ENCODE results near the gene MGAM2. TPM values are rescaled to one million over a fixed set of nuclear protein-coding genes. Genes with fewer than 3 reads are reported as not detected.

Gene MGAM2
- total RNA-seq, 6 experiments from 2014 or later = not detected

DNA sequence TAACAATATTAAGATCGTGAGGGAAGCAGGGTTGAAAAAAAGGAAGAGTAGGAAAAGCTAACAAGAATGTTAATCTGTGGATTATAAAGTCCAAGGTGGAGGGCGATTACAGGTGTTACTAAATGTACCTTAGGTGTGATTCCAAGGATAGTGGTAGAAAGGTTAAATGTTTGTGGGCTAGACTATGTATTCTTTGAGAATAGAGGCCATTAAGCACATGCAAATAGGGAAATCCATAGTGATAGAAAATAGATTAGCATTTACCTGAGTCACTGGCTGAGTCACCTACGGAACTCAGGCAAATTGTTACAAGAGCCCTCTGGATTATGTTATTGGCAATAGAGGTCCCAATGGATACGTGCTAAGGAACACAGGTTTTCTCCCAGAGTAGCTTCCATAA, 9.0 kb downstream of the MGAM2 start:
- H3K4me3 Mint-ChIP-seq = no peak overlapping the region
- no peak overlapping the region for H3K27ac Mint-ChIP-seq

DNA sequence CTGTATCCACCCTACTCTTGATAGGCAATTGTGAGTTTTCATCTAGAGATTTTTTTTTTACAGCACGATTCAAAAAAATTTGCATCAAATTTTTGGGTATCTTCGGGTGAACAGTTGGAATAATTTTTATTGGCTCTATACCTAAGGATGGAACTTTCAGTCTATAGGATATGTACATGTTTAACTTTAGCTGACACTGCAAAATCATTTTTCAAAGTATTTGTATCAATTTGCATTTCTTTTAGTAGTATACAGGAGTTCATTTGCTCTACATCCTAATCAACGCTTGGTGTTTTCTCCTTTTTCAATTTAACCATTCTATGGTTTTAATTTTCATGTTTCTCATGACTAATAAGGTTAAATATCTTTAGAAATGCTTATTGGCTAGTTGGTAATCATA, 11.7 kb downstream of the MGAM2 start:
- H3K36me3 Mint-ChIP-seq (ENCODE audit: low read depth) = no peaks in the 10 kb centered on the region
- H3K4me3 Mint-ChIP-seq = no peak overlapping the region
- H3K9me3 Mint-ChIP-seq = peaks cover 29% of the 10 kb centered on the region
- H3K27ac Mint-ChIP-seq = no peak overlapping the region
- DNase-seq = no peak
- no peaks in the 10 kb centered on the region for H3K4me1 Mint-ChIP-seq (ENCODE audit: low read depth)
- TF ChIP-seq, protein P1, sequence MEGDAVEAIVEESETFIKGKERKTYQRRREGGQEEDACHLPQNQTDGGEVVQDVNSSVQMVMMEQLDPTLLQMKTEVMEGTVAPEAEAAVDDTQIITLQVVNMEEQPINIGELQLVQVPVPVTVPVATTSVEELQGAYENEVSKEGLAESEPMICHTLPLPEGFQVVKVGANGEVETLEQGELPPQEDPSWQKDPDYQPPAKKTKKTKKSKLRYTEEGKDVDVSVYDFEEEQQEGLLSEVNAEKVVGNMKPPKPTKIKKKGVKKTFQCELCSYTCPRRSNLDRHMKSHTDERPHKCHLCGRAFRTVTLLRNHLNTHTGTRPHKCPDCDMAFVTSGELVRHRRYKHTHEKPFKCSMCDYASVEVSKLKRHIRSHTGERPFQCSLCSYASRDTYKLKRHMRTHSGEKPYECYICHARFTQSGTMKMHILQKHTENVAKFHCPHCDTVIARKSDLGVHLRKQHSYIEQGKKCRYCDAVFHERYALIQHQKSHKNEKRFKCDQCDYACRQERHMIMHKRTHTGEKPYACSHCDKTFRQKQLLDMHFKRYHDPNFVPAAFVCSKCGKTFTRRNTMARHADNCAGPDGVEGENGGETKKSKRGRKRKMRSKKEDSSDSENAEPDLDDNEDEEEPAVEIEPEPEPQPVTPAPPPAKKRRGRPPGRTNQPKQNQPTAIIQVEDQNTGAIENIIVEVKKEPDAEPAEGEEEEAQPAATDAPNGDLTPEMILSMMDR (IDR thresholded peaks at IDR 0.05) = no peak
- H3K27me3 Mint-ChIP-seq (ENCODE audit: insufficient read depth) = no peaks in the 10 kb centered on the region

More for the DNA sequence above, 9.0 kb downstream of the MGAM2 start:
- DNase-seq = no peak
- TF ChIP-seq, protein P1 (IDR thresholded peaks at IDR 0.05) = no peak
- peaks cover 22% of the 10 kb centered on the region for H3K9me3 Mint-ChIP-seq
- H3K27me3 Mint-ChIP-seq (ENCODE audit: insufficient read depth) = no peaks in the 10 kb centered on the region
- no peaks in the 10 kb centered on the region for H3K4me1 Mint-ChIP-seq (ENCODE audit: low read depth)
- H3K36me3 Mint-ChIP-seq (ENCODE audit: low read depth) = no peaks in the 10 kb centered on the region

DNA sequence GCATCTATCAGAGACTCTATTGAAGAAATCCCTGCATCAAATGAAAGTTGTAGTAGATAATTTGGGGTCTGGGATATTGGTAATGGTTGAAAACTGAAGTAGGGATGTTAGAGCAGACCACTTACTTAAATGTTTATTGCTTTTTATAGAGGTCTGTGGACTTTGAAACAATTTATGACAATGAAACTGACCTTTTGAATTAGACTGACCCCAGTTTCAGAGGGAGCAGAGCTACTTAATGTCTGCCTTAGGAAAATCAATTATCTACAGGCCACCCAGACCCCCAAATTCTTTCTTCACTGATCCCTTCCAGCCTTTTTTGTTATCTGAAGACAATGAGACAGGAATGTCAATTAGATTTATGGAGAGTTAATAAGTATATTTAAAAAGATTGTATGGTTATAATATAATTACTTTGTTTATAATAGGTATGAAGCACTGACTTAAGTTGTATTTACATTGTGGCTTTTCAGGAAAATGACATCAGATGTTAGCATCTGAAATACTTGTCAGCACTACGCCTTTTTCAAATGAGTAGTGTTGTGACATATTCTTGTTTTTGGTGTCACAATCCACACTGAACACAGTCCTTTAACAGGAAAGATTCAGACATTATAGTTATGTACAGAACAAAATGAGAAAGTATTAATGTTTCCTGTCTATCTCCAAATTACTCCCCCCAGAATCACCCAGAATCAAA, 13.9 kb downstream of the MGAM2 start:
- Mint-ChIP-seq H3K27me3 (ENCODE audit: insufficient read depth) (no peaks in the 10 kb centered on the region), H3K27ac (no peak overlapping the region), H3K9me3 (peaks cover 32% of the 10 kb centered on the region), H3K36me3 (ENCODE audit: low read depth) (no peaks in the 10 kb centered on the region), H3K4me3 (no peak overlapping the region), H3K4me1 (ENCODE audit: low read depth) (no peaks in the 10 kb centered on the region)
- TF ChIP-seq, protein P1 (IDR thresholded peaks at IDR 0.05) = no peak
- DNase-seq = no peak

DNA sequence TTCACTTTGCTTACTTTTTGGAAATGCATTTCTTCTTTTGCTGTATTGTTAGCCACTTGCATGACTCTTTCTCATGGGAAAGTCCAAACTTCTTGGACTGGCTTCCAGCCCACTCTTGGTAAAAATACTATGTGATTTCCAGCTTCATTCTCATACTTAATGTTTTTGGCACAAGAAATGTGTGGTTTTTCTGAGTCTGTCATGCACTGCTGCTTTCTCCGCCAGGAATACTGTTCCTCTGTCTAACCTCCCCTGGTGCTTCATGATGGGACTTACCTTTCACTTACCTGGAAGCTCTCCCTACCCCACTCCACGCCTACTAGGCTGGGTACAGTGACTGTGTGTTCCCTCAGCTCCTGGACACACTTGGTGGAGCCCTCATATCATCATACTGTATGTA, 18.7 kb downstream of the MGAM2 start:
- Mint-ChIP-seq H3K9me3 (peaks cover 21% of the 10 kb centered on the region), H3K36me3 (ENCODE audit: low read depth) (no peaks in the 10 kb centered on the region), H3K27ac (no peak overlapping the region), H3K4me3 (no peak overlapping the region), H3K27me3 (ENCODE audit: insufficient read depth) (no peaks in the 10 kb centered on the region), H3K4me1 (ENCODE audit: low read depth) (no peaks in the 10 kb centered on the region)
- TF ChIP-seq, protein P1 (IDR thresholded peaks at IDR 0.05) = no peak
- no peak for DNase-seq

DNA sequence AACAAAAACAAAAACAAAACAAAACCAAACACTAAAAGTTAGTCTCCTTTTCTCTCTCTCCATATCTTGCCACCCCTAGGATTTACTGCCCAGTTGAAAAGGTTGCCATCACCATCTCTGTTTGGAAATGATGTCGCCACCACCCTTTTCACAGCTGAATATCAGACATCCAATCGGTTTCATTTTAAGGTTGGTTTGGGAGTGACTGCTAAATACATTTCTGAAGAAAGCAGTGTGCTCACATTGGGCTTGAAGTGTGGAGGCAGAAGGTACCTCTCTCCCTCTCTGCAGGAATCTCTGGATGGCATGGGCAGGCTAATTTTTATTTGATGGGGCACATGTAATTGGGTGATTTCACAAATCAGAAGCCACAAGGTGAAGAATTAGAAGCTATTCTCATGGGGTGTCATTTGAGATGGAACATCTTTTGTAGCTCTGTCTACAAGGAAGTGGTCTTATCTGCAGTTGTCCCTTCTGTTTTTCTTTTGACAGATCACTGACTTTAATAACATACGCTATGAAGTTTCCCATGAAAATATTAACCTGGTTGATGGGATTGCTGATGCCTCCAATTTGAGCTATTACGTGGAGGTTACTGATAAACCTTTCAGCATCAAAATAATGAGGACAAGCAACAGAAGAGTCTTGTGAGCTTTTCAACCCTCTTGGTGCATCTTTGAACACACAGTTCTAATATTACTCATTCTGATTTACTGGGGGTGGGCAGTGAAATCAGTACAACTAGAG, 20.1 kb downstream of the MGAM2 start:
- H3K27me3 Mint-ChIP-seq (ENCODE audit: insufficient read depth) = no peaks in the 10 kb centered on the region
- no peak overlapping the region for H3K27ac Mint-ChIP-seq
- H3K36me3 Mint-ChIP-seq (ENCODE audit: low read depth) = no peaks in the 10 kb centered on the region
- no peak for DNase-seq
- H3K9me3 Mint-ChIP-seq = peaks cover 21% of the 10 kb centered on the region
- no peak overlapping the region for H3K4me3 Mint-ChIP-seq
- TF ChIP-seq, protein P1 (IDR thresholded peaks at IDR 0.05) = no peak
- no peaks in the 10 kb centered on the region for H3K4me1 Mint-ChIP-seq (ENCODE audit: low read depth)
